ENCODE data around the gene LSAMP. TPM values are rescaled to one million over a fixed set of nuclear protein-coding genes. Genes with fewer than 3 reads are reported as not detected.

LSAMP gene
- total and polyA plus RNA-seq, 2 of the 13 experiments (the other 11 are each of a cell fraction or from before 2014, with no cell fraction given): not detected

DNA sequence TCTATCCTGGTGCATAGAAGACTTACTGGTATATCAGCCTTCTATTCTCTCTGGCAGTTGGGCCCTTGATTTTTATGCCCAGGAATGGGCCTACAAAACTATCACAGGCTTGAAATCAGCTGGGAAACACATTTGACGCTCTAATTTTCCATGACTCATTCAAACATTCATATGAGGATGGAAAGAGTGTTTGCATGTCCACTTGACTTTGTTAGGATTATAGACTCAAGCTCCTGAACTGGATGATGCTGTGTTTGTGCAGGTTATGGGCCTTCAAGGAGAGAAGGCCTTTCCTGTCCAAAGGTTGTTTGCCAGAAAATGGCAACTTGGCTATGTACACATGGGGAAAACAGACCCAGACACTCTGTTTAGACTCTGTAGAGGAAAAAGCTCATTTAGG is 602.1 kb downstream of the LSAMP start (continued):
- TF ChIP-seq, protein P1, sequence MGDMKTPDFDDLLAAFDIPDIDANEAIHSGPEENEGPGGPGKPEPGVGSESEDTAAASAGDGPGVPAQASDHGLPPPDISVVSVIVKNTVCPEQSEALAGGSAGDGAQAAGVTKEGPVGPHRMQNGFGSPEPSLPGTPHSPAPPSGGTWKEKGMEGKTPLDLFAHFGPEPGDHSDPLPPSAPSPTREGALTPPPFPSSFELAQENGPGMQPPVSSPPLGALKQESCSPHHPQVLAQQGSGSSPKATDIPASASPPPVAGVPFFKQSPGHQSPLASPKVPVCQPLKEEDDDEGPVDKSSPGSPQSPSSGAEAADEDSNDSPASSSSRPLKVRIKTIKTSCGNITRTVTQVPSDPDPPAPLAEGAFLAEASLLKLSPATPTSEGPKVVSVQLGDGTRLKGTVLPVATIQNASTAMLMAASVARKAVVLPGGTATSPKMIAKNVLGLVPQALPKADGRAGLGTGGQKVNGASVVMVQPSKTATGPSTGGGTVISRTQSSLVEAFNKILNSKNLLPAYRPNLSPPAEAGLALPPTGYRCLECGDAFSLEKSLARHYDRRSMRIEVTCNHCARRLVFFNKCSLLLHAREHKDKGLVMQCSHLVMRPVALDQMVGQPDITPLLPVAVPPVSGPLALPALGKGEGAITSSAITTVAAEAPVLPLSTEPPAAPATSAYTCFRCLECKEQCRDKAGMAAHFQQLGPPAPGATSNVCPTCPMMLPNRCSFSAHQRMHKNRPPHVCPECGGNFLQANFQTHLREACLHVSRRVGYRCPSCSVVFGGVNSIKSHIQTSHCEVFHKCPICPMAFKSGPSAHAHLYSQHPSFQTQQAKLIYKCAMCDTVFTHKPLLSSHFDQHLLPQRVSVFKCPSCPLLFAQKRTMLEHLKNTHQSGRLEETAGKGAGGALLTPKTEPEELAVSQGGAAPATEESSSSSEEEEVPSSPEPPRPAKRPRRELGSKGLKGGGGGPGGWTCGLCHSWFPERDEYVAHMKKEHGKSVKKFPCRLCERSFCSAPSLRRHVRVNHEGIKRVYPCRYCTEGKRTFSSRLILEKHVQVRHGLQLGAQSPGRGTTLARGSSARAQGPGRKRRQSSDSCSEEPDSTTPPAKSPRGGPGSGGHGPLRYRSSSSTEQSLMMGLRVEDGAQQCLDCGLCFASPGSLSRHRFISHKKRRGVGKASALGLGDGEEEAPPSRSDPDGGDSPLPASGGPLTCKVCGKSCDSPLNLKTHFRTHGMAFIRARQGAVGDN (CRISPR knock-in tag; IDR thresholded peaks at IDR 0.05): no peak
- no peak for TF ChIP-seq ZNF124 (CRISPR knock-in tag; IDR thresholded peaks at IDR 0.05)
- TF ChIP-seq, protein P2, sequence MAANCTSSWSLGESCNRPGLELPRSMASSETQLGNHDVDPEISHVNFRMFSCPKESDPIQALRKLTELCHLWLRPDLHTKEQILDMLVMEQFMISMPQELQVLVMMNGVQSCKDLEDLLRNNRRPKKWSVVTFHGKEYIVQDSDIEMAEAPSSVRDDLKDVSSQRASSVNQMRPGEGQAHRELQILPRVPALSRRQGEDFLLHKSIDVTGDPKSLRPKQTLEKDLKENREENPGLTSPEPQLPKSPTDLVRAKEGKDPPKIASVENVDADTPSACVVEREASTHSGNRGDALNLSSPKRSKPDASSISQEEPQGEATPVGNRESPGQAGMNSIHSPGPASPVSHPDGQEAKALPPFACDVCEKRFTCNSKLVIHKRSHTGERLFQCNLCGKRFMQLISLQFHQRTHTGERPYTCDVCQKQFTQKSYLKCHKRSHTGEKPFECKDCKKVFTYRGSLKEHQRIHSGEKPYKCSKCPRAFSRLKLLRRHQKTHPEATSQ (CRISPR knock-in tag; IDR thresholded peaks at IDR 0.05; ENCODE audit: borderline replicate concordance): no peak; the same call in 1 of the 2 replicates
- TF ChIP-seq WIZ (CRISPR knock-in tag; IDR thresholded peaks at IDR 0.05): peak; percentile 89; the same call in 1 of the 2 replicates
- peak; percentile 67; the same call in 1 of the 2 replicates for TF ChIP-seq NFIC (IDR thresholded peaks at IDR 0.05; ENCODE audit: low read length)
- TF ChIP-seq, protein P3, sequence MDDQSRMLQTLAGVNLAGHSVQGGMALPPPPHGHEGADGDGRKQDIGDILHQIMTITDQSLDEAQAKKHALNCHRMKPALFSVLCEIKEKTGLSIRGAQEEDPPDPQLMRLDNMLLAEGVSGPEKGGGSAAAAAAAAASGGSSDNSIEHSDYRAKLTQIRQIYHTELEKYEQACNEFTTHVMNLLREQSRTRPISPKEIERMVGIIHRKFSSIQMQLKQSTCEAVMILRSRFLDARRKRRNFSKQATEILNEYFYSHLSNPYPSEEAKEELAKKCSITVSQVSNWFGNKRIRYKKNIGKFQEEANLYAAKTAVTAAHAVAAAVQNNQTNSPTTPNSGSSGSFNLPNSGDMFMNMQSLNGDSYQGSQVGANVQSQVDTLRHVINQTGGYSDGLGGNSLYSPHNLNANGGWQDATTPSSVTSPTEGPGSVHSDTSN (CRISPR knock-in tag; IDR thresholded peaks at IDR 0.05; ENCODE audit: borderline replicate concordance): no peak
- TF ChIP-seq TP53 (CRISPR knock-in tag; conservative IDR thresholded peaks at IDR 0.05): no peak
- no peak for TF ChIP-seq SAFB2 (CRISPR knock-in tag; IDR thresholded peaks at IDR 0.05; ENCODE audit: borderline replicate concordance, low read depth)
- no peak for TF ChIP-seq ZNF451 (CRISPR knock-in tag; IDR thresholded peaks at IDR 0.05)
- peak; percentile 76 for TF ChIP-seq PITX1 (CRISPR knock-in tag; IDR thresholded peaks at IDR 0.05)
- no peak for TF ChIP-seq ZNF850 (CRISPR knock-in tag; conservative IDR thresholded peaks at IDR 0.05)
- TF ChIP-seq CEBPG (CRISPR knock-in tag; IDR thresholded peaks at IDR 0.05): no peak
- TF ChIP-seq ZNF788 (CRISPR knock-in tag; IDR thresholded peaks at IDR 0.05; ENCODE audit: borderline replicate concordance): no peak
- TF ChIP-seq, protein P4, sequence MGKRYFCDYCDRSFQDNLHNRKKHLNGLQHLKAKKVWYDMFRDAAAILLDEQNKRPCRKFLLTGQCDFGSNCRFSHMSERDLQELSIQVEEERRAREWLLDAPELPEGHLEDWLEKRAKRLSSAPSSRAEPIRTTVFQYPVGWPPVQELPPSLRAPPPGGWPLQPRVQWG (CRISPR knock-in tag; IDR thresholded peaks at IDR 0.05; ENCODE audit: borderline replicate concordance, low read depth): no peak
- no peak for TF ChIP-seq MTA1 (CRISPR knock-in tag; IDR thresholded peaks at IDR 0.05; ENCODE audit: borderline replicate concordance)

Measured in HepG2 (cell line).